ENCODE results near the gene RPS6KA4.

GRCh38 chr11:64403106-64403505, 44.1 kb downstream of the RPS6KA4 start:
- TF ChIP-seq POLR2A (IDR thresholded peaks at IDR 0.05; ENCODE audit: low read depth), result no peak
- TF ChIP-seq, protein P1, sequence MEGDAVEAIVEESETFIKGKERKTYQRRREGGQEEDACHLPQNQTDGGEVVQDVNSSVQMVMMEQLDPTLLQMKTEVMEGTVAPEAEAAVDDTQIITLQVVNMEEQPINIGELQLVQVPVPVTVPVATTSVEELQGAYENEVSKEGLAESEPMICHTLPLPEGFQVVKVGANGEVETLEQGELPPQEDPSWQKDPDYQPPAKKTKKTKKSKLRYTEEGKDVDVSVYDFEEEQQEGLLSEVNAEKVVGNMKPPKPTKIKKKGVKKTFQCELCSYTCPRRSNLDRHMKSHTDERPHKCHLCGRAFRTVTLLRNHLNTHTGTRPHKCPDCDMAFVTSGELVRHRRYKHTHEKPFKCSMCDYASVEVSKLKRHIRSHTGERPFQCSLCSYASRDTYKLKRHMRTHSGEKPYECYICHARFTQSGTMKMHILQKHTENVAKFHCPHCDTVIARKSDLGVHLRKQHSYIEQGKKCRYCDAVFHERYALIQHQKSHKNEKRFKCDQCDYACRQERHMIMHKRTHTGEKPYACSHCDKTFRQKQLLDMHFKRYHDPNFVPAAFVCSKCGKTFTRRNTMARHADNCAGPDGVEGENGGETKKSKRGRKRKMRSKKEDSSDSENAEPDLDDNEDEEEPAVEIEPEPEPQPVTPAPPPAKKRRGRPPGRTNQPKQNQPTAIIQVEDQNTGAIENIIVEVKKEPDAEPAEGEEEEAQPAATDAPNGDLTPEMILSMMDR (IDR thresholded peaks at IDR 0.05), result no peak
- no peak for TF ChIP-seq POLR2AphosphoS5 (IDR thresholded peaks at IDR 0.05)

Measured in esophagus muscularis mucosa (tissue), 3 donors.